ENCODE results near the gene ZNF496. TPM values are rescaled to one million over a fixed set of nuclear protein-coding genes. Genes with fewer than 3 reads are reported as not detected.

ZNF496 gene
- total and polyA plus RNA-seq, 2 of the 13 experiments (the other 11 are each of a cell fraction or from before 2014, with no cell fraction given) = 14.8 to 18.6 TPM

DNA sequence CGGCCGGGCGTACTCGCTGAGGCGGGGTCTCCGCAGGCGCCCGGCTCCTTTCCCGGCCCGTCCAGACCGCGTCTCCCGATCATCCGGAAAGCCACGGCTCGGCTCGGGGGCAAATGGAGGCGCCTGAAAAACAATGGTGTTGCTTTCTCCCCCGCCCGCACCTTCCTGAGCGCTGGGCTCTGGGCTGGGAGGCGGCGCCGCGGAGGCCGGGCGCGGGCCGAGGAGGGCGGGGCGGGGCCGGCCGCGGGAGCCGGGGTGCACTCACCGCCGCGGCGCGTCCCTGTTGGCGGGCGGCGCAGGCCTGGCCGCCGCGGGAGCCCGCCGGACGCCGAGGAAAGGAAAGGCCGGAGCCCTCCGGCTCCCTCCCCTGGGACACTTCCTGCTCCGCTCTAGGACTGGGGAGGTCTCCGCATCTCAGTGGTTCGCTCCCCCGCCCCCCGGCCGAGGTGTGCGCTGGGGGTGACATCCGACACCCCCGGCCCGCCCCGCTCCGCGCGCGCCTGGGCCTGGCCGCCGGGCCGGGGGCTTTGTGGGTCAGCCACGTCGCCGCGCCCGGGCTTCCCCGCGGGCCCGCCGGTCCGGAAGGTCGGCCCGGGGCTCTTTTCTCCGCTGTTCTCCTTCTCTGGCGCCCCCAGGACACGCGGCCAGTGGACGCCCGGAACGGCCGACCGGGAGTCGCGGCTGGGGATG lies at the start of gene ZNF496 (continued):
- TF ChIP-seq ZNF383 (CRISPR knock-in tag; IDR thresholded peaks at IDR 0.05; ENCODE audit: borderline replicate concordance) (no peak), POGZ (CRISPR knock-in tag; IDR thresholded peaks at IDR 0.05) (no peak; the same call in 1 of the 2 replicates), HOXA9 (CRISPR knock-in tag; IDR thresholded peaks at IDR 0.05; ENCODE audit: borderline replicate concordance) (0 out of 2 replicates have a peak, but pooled peaks have one; percentile 29), RELA (CRISPR knock-in tag; IDR thresholded peaks at IDR 0.05) (no peak), ZNF768 (CRISPR knock-in tag; IDR thresholded peaks at IDR 0.05) (no peak), GATAD1 (CRISPR knock-in tag; IDR thresholded peaks at IDR 0.05) (peak; percentile 56; the same call in 1 of the 2 replicates), ZNF441 (CRISPR knock-in tag; IDR thresholded peaks at IDR 0.05; ENCODE audit: borderline replicate concordance) (no peak), ZNF672 (CRISPR knock-in tag; IDR thresholded peaks at IDR 0.05) (no peak), ELF3 (CRISPR knock-in tag; IDR thresholded peaks at IDR 0.05) (peak; percentile 35), ZNF264 (CRISPR knock-in tag; IDR thresholded peaks at IDR 0.05) (0 out of 2 replicates have a peak, but pooled peaks have one; percentile 42), ATRX (CRISPR knock-in tag; IDR thresholded peaks at IDR 0.05; ENCODE audit: borderline replicate concordance) (no peak), EP300 (IDR thresholded peaks at IDR 0.05; ENCODE audit: low read depth in 2 of 2, low read length in 2 of 2) (peak in 1 of 2 experiments; percentile 28; a peak in 1 of 4 replicates), EP300 (CRISPR knock-in tag; IDR thresholded peaks at IDR 0.05; ENCODE audit: borderline replicate concordance) (no peak), REPIN1 (CRISPR knock-in tag; IDR thresholded peaks at IDR 0.05; ENCODE audit: borderline replicate concordance, low read depth) (0 out of 2 replicates have a peak, but pooled peaks have one; percentile 16)
- TF ChIP-seq, protein P1, sequence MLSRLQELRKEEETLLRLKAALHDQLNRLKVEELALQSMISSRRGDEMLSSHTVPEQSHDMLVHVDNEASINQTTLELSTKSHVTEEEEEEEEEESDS (CRISPR knock-in tag; IDR thresholded peaks at IDR 0.05; ENCODE audit: borderline replicate concordance) = no peak
- TF ChIP-seq, protein P2, sequence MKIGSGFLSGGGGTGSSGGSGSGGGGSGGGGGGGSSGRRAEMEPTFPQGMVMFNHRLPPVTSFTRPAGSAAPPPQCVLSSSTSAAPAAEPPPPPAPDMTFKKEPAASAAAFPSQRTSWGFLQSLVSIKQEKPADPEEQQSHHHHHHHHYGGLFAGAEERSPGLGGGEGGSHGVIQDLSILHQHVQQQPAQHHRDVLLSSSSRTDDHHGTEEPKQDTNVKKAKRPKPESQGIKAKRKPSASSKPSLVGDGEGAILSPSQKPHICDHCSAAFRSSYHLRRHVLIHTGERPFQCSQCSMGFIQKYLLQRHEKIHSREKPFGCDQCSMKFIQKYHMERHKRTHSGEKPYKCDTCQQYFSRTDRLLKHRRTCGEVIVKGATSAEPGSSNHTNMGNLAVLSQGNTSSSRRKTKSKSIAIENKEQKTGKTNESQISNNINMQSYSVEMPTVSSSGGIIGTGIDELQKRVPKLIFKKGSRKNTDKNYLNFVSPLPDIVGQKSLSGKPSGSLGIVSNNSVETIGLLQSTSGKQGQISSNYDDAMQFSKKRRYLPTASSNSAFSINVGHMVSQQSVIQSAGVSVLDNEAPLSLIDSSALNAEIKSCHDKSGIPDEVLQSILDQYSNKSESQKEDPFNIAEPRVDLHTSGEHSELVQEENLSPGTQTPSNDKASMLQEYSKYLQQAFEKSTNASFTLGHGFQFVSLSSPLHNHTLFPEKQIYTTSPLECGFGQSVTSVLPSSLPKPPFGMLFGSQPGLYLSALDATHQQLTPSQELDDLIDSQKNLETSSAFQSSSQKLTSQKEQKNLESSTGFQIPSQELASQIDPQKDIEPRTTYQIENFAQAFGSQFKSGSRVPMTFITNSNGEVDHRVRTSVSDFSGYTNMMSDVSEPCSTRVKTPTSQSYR (CRISPR knock-in tag; IDR thresholded peaks at IDR 0.05; ENCODE audit: borderline replicate concordance) = peak; percentile 32; the same call in 1 of the 2 replicates
- TF ChIP-seq, protein P3, sequence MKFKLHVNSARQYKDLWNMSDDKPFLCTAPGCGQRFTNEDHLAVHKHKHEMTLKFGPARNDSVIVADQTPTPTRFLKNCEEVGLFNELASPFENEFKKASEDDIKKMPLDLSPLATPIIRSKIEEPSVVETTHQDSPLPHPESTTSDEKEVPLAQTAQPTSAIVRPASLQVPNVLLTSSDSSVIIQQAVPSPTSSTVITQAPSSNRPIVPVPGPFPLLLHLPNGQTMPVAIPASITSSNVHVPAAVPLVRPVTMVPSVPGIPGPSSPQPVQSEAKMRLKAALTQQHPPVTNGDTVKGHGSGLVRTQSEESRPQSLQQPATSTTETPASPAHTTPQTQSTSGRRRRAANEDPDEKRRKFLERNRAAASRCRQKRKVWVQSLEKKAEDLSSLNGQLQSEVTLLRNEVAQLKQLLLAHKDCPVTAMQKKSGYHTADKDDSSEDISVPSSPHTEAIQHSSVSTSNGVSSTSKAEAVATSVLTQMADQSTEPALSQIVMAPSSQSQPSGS (CRISPR knock-in tag; IDR thresholded peaks at IDR 0.05) = 0 out of 2 replicates have a peak, but pooled peaks have one; percentile 10
- TF ChIP-seq, protein P4, sequence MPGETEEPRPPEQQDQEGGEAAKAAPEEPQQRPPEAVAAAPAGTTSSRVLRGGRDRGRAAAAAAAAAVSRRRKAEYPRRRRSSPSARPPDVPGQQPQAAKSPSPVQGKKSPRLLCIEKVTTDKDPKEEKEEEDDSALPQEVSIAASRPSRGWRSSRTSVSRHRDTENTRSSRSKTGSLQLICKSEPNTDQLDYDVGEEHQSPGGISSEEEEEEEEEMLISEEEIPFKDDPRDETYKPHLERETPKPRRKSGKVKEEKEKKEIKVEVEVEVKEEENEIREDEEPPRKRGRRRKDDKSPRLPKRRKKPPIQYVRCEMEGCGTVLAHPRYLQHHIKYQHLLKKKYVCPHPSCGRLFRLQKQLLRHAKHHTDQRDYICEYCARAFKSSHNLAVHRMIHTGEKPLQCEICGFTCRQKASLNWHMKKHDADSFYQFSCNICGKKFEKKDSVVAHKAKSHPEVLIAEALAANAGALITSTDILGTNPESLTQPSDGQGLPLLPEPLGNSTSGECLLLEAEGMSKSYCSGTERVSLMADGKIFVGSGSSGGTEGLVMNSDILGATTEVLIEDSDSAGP (CRISPR knock-in tag; IDR thresholded peaks at IDR 0.05; ENCODE audit: borderline replicate concordance) = no peak
- TF ChIP-seq, protein P5, sequence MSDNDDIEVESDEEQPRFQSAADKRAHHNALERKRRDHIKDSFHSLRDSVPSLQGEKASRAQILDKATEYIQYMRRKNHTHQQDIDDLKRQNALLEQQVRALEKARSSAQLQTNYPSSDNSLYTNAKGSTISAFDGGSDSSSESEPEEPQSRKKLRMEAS (IDR thresholded peaks at IDR 0.05) = peak; percentile 7; the same call in 1 of the 2 replicates
- TF ChIP-seq, protein P6, sequence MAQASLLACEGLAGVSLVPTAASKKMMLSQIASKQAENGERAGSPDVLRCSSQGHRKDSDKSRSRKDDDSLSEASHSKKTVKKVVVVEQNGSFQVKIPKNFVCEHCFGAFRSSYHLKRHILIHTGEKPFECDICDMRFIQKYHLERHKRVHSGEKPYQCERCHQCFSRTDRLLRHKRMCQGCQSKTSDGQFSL (CRISPR knock-in tag; IDR thresholded peaks at IDR 0.05) = peak; percentile 46; the same call in 1 of the 2 replicates
